HEK293 (cell line): ENCODE measurements around the gene PIP4K2A.
A peak's percentile ranks its signal among the peaks of the same experiment; 100 is the strongest.

ENCODE experiments used
- CTCF ChIA-PET: fragments of 350-600 bp; formaldehyde crosslinking; extraction: SDS; loops from one replicate; lab custom pipeline; 2021; ENCODE audit warnings: antibody characterized with exemption; lab: Yijun Ruan, JAX
- POLR2A ChIA-PET: fragments of 300-600 bp; formaldehyde crosslinking; extraction: SDS; loops from one replicate; lab custom pipeline; 2020; ENCODE audit warnings: antibody characterized with exemption, inconsistent platforms; lab: Yijun Ruan, JAX
- H3K27ac ChIP-seq: fragments of 200-500 bp; sonication (Bioruptor generic); 2 replicates; pipeline ENCODE4 v1.5.1; 2014; ENCODE audit warnings: low read depth, low read length, control low read depth, inconsistent platforms; ENCODE audit errors: extremely low read depth
- H3K36me3 ChIP-seq, 2 experiments: fragments of 200-500 bp in 1 of 2; sonication (Bioruptor generic) in 1 of 2; 1 replicate in 1 of 2; 2 replicates in 1 of 2; pipeline ENCODE4 v1.5.1; 2014 to 2017; ENCODE audit warnings: inconsistent platforms in 2 of 2, low read length in 2 of 2; ENCODE audit not compliant: control insufficient read depth in 2 of 2, insufficient read depth in 1 of 2
- H3K4me1 ChIP-seq: fragments of 200-500 bp; sonication (Bioruptor generic); 2 replicates; pipeline ENCODE4 v1.5.1; 2014; ENCODE audit warnings: mild to moderate bottlenecking, low read length, inconsistent platforms; ENCODE audit not compliant: control insufficient read depth, insufficient read depth
- H3K4me3 ChIP-seq: 2 replicates; pipeline ENCODE4 v1.5.1; 2011; ENCODE audit warnings: low read depth, mild to moderate bottlenecking, control low read depth, low read length, moderate library complexity
- H3K9me3 ChIP-seq: fragments of 200-500 bp; sonication (Bioruptor generic); 2 replicates; pipeline ENCODE4 v1.5.1; 2014; ENCODE audit warnings: low read depth, low read length, inconsistent platforms; ENCODE audit not compliant: control insufficient read depth, insufficient read depth
- BCL11A ChIP-seq: fragments of 450-650 bp; formaldehyde crosslinking; IDR thresholded peaks from 2 replicates; pipeline ENCODE4 v1.5.1; 2016; ENCODE audit warnings: low read depth, missing biosample characterization, missing genetic modification characterization
- GLIS2 ChIP-seq: fragments of 450-650 bp; formaldehyde crosslinking; IDR thresholded peaks from 2 replicates; pipeline ENCODE4 v1.5.1; 2016; ENCODE audit warnings: missing biosample characterization, missing genetic modification characterization
- KLF16 ChIP-seq: fragments of 450-650 bp; formaldehyde crosslinking; IDR thresholded peaks from 2 replicates; pipeline ENCODE4 v1.5.1; 2017; ENCODE audit warnings: missing biosample characterization, missing genetic modification characterization
- KLF8 ChIP-seq: fragments of 450-650 bp; formaldehyde crosslinking; IDR thresholded peaks from 2 replicates; pipeline ENCODE4 v1.5.1; 2016; ENCODE audit warnings: missing biosample characterization, missing genetic modification characterization
- OSR2 ChIP-seq: fragments of 450-650 bp; formaldehyde crosslinking; IDR thresholded peaks from 2 replicates; pipeline ENCODE4 v1.5.1; 2016; ENCODE audit warnings: missing biosample characterization, missing genetic modification characterization
- OVOL3 ChIP-seq: fragments of 450-650 bp; formaldehyde crosslinking; IDR thresholded peaks from 2 replicates; pipeline ENCODE4 v1.5.1; 2016; ENCODE audit warnings: missing biosample characterization, missing genetic modification characterization
- REST ChIP-seq: fragments of 450-650 bp; formaldehyde crosslinking; IDR thresholded peaks from 2 replicates; pipeline ENCODE4 v1.5.1; 2016; ENCODE audit warnings: missing biosample characterization, missing genetic modification characterization
- SALL2 ChIP-seq: fragments of 450-650 bp; formaldehyde crosslinking; IDR thresholded peaks from 2 replicates; pipeline ENCODE4 v1.5.0; 2017; ENCODE audit warnings: missing biosample characterization, mild to moderate bottlenecking, missing genetic modification characterization, borderline replicate concordance
- SP2 ChIP-seq: fragments of 450-650 bp; formaldehyde crosslinking; IDR thresholded peaks from 2 replicates; pipeline ENCODE4 v1.5.1; 2016; ENCODE audit warnings: missing biosample characterization, missing genetic modification characterization
- ZBTB17 ChIP-seq: fragments of 450-650 bp; formaldehyde crosslinking; IDR thresholded peaks from 2 replicates; pipeline ENCODE4 v1.5.1; 2016; ENCODE audit warnings: missing biosample characterization, missing genetic modification characterization
- ZBTB8A ChIP-seq: fragments of 450-650 bp; formaldehyde crosslinking; IDR thresholded peaks from 2 replicates; pipeline ENCODE4 v1.5.1; 2016; ENCODE audit warnings: missing biosample characterization, missing genetic modification characterization
- ZNF121 ChIP-seq: fragments of 450-650 bp; formaldehyde crosslinking; IDR thresholded peaks from 2 replicates; pipeline ENCODE4 v1.5.1; 2016; ENCODE audit warnings: missing biosample characterization, missing genetic modification characterization
- ZNF132 ChIP-seq: fragments of 450-650 bp; formaldehyde crosslinking; IDR thresholded peaks from 2 replicates; pipeline ENCODE4 v1.5.1; 2017; ENCODE audit warnings: missing biosample characterization, missing genetic modification characterization, borderline replicate concordance
- ZNF138 ChIP-seq: fragments of 450-650 bp; formaldehyde crosslinking; IDR thresholded peaks from 2 replicates; pipeline ENCODE4 v1.5.1; 2016; ENCODE audit warnings: missing biosample characterization, missing genetic modification characterization, borderline replicate concordance
- ZNF174 ChIP-seq: fragments of 450-650 bp; formaldehyde crosslinking; IDR thresholded peaks from 2 replicates; pipeline ENCODE4 v1.5.0; 2017; ENCODE audit warnings: missing biosample characterization, mild to moderate bottlenecking, missing genetic modification characterization
- ZNF184 ChIP-seq: fragments of 450-650 bp; IDR thresholded peaks from 2 replicates; pipeline ENCODE4 v1.5.1; 2018; ENCODE audit warnings: missing biosample characterization, mild to moderate bottlenecking, missing genetic modification characterization
- ZNF221 ChIP-seq: fragments of 450-650 bp; formaldehyde crosslinking; IDR thresholded peaks from 2 replicates; pipeline ENCODE4 v1.5.1; 2017; ENCODE audit warnings: missing biosample characterization, missing genetic modification characterization, borderline replicate concordance
- ZNF248 ChIP-seq: fragments of 450-650 bp; formaldehyde crosslinking; IDR thresholded peaks from 2 replicates; pipeline ENCODE4 v1.5.1; 2017; ENCODE audit warnings: missing biosample characterization, missing genetic modification characterization
- ZNF416 ChIP-seq: fragments of 450-650 bp; formaldehyde crosslinking; IDR thresholded peaks from 2 replicates; pipeline ENCODE4 v1.5.1; 2016; ENCODE audit warnings: missing biosample characterization, missing genetic modification characterization
- ZNF423 ChIP-seq: fragments of 450-650 bp; formaldehyde crosslinking; IDR thresholded peaks from 2 replicates; pipeline ENCODE4 v1.5.1; 2016; ENCODE audit warnings: missing biosample characterization, missing genetic modification characterization
- ZNF473 ChIP-seq: fragments of 450-650 bp; formaldehyde crosslinking; IDR thresholded peaks from 2 replicates; pipeline ENCODE4 v1.5.1; 2017; ENCODE audit warnings: missing biosample characterization, missing genetic modification characterization
- ZNF549 ChIP-seq: fragments of 450-650 bp; IDR thresholded peaks from 2 replicates; pipeline ENCODE4 v1.5.1; 2018; ENCODE audit warnings: missing biosample characterization, missing genetic modification characterization, mild to moderate bottlenecking, inconsistent platforms, moderate library complexity
- ZNF585B ChIP-seq: fragments of 450-650 bp; formaldehyde crosslinking; IDR thresholded peaks from 2 replicates; pipeline ENCODE4 v1.5.1; 2016; ENCODE audit warnings: missing biosample characterization, missing genetic modification characterization
- ZNF610 ChIP-seq: fragments of 450-650 bp; formaldehyde crosslinking; IDR thresholded peaks from 2 replicates; pipeline ENCODE4 v1.5.1; 2016; ENCODE audit warnings: missing biosample characterization, missing genetic modification characterization, borderline replicate concordance
- ZNF621 ChIP-seq: fragments of 450-650 bp; formaldehyde crosslinking; IDR thresholded peaks from 2 replicates; pipeline ENCODE4 v1.5.1; 2017; ENCODE audit warnings: missing biosample characterization, missing genetic modification characterization
- ZNF623 ChIP-seq: fragments of 450-650 bp; formaldehyde crosslinking; IDR thresholded peaks from 2 replicates; pipeline ENCODE4 v1.5.1; 2016; ENCODE audit warnings: missing biosample characterization, missing genetic modification characterization
- ZNF660 ChIP-seq: fragments of 450-650 bp; IDR thresholded peaks from 2 replicates; pipeline ENCODE4 v1.5.1; 2018; ENCODE audit warnings: missing biosample characterization, mild to moderate bottlenecking, missing genetic modification characterization
- ZNF76 ChIP-seq: fragments of 450-650 bp; formaldehyde crosslinking; IDR thresholded peaks from 2 replicates; pipeline ENCODE4; 2016; ENCODE audit warnings: low read depth, missing biosample characterization, missing genetic modification characterization, borderline replicate concordance
- TF ChIP-seq, protein P1 (sequence below): fragments of 450-650 bp; formaldehyde crosslinking; IDR thresholded peaks from 2 replicates; pipeline ENCODE4 v1.5.1; 2016; ENCODE audit warnings: missing biosample characterization, missing genetic modification characterization
- TF ChIP-seq, protein P2 (sequence below): fragments of 450-650 bp; formaldehyde crosslinking; IDR thresholded peaks from 2 replicates; pipeline ENCODE4 v1.5.1; 2016; ENCODE audit warnings: missing biosample characterization, missing genetic modification characterization
- TF ChIP-seq, protein P3 (sequence below): fragments of 450-650 bp; formaldehyde crosslinking; IDR thresholded peaks from 2 replicates; pipeline ENCODE4 v1.5.1; 2016; ENCODE audit warnings: missing biosample characterization, missing genetic modification characterization

Gene PIP4K2A

GRCh38 chr10:22667093-22667480 is 47.3 kb downstream of the PIP4K2A start (continued):
- TF ChIP-seq SP2 (tag by site-specific recombination): no peak
- no peak for TF ChIP-seq ZBTB8A (tag by site-specific recombination)
- TF ChIP-seq KLF8 (tag by site-specific recombination): no peak
- no peak for TF ChIP-seq ZNF248 (tag by site-specific recombination)
- TF ChIP-seq ZNF660 (tag by site-specific recombination): no peak
- TF ChIP-seq ZNF416: no peak
- no peak for TF ChIP-seq ZNF138 (tag by site-specific recombination)
- no peak for TF ChIP-seq ZNF184 (tag by site-specific recombination)
- TF ChIP-seq ZNF121 (tag by site-specific recombination): no peak

DNA sequence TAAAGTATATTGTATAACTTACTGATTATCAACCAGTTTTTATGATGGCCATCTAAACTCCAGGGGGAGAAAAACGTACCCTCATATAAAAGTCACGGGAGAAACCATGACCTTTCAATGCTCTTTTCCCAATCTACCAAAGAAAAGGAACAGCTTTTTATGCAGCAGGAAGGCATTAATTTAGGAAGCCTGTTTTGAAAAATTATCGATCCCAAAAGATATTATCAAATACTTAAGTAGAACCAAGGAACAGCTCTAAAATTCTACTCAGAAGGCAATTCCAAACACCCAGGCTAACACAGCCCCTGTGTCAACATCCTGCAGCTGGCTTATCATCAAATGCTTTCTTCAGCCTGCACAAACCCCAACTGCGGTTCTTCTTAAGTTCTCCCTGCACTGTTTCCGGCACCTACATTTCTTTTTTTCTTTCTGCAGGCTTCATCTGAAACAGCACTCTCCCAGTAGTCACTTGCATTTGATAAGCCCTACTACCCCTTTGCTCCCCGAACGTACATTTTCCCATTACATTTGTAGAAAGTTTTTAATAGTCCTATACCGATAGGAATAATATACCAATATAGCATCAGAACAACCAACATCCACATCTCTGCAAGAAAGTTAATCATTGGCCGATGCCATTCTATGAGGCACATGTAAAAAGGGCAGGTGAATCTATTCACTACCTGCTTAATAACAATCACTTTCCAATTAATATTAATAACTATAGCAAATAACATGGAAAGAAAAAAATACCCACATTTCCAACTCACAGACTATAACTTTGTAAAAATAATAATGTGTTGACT is 47.9 kb downstream of the PIP4K2A start:
- ChIA-PET CTCF (interaction anchor here (1.1 kb wide), 1 partner anchor 9 kb away, joined by 6 read pairs; no protein-coding TSS in a partner anchor), POLR2A (no interaction called here)
- no peaks in the 10 kb centered on the region for H3K36me3 ChIP-seq
- H3K4me3 ChIP-seq: no peak overlapping the region
- H3K27ac ChIP-seq: no peak overlapping the region
- H3K4me1 ChIP-seq: peaks cover 17% of the 10 kb centered on the region
- no peaks in the 10 kb centered on the region for H3K9me3 ChIP-seq
- TF ChIP-seq BCL11A (tag by site-specific recombination) (no peak), KLF16 (tag by site-specific recombination) (no peak), OVOL3 (tag by site-specific recombination) (no peak), REST (tag by site-specific recombination) (no peak), ZNF623 (tag by site-specific recombination) (no peak), ZNF132 (tag by site-specific recombination) (no peak), ZNF621 (tag by site-specific recombination) (no peak), ZNF423 (no peak), ZNF174 (tag by site-specific recombination) (no peak), ZNF221 (tag by site-specific recombination) (no peak), ZNF549 (no peak), ZNF585B (tag by site-specific recombination) (no peak), ZBTB17 (peak; percentile 18; the same call in 1 of the 2 replicates), ZNF473 (tag by site-specific recombination) (no peak), SALL2 (tag by site-specific recombination) (no peak), OSR2 (tag by site-specific recombination) (no peak), GLIS2 (tag by site-specific recombination) (no peak), ZNF610 (no peak), ZNF76 (tag by site-specific recombination) (no peak)
- TF ChIP-seq, protein P1, sequence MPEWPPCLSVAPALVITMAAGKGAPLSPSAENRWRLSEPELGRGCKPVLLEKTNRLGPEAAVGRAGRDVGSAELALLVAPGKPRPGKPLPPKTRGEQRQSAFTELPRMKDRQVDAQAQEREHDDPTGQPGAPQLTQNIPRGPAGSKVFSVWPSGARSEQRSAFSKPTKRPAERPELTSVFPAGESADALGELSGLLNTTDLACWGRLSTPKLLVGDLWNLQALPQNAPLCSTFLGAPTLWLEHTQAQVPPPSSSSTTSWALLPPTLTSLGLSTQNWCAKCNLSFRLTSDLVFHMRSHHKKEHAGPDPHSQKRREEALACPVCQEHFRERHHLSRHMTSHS (tag by site-specific recombination): no peak
- TF ChIP-seq, protein P2, sequence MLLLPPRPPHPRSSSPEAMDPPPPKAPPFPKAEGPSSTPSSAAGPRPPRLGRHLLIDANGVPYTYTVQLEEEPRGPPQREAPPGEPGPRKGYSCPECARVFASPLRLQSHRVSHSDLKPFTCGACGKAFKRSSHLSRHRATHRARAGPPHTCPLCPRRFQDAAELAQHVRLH (tag by site-specific recombination): no peak
- TF ChIP-seq, protein P3, sequence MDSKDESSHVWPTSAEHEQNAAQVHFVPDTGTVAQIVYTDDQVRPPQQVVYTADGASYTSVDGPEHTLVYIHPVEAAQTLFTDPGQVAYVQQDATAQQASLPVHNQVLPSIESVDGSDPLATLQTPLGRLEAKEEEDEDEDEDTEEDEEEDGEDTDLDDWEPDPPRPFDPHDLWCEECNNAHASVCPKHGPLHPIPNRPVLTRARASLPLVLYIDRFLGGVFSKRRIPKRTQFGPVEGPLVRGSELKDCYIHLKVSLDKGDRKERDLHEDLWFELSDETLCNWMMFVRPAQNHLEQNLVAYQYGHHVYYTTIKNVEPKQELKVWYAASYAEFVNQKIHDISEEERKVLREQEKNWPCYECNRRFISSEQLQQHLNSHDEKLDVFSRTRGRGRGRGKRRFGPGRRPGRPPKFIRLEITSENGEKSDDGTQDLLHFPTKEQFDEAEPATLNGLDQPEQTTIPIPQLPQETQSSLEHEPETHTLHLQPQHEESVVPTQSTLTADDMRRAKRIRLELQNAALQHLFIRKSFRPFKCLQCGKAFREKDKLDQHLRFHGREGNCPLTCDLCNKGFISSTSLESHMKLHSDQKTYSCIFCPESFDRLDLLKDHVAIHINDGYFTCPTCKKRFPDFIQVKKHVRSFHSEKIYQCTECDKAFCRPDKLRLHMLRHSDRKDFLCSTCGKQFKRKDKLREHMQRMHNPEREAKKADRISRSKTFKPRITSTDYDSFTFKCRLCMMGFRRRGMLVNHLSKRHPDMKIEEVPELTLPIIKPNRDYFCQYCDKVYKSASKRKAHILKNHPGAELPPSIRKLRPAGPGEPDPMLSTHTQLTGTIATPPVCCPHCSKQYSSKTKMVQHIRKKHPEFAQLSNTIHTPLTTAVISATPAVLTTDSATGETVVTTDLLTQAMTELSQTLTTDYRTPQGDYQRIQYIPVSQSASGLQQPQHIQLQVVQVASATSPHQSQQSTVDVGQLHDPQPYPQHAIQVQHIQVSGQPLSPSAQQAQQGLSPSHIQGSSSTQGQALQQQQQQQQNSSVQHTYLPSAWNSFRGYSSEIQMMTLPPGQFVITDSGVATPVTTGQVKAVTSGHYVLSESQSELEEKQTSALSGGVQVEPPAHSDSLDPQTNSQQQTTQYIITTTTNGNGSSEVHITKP (tag by site-specific recombination): peak; percentile 74
